Esophagus squamous epithelium (tissue), 4 donors: ENCODE measurements around the gene DEFB127.

Source experiments
- CTCF ChIP-seq, 6 experiments: fragments of 450-650 bp in 4 of 6; fragments of 200-600 bp in 2 of 6; sonication (generic) in 2 of 6; IDR thresholded peaks; one replicate each; pipeline ENCODE4 v1.5.1; 2016 to 2019; ENCODE audit warnings: antibody characterized with exemption in 6 of 6, mild to moderate bottlenecking in 4 of 6, moderate library complexity in 4 of 6
- POLR2A ChIP-seq, 4 donors: fragments of 450-650 bp; IDR thresholded peaks; one replicate each; pipeline ENCODE4 v1.6.1; 2017; ENCODE audit warnings: antibody characterized with exemption in 4 of 4, mild to moderate bottlenecking in 4 of 4, moderate library complexity in 3 of 4

DNA sequence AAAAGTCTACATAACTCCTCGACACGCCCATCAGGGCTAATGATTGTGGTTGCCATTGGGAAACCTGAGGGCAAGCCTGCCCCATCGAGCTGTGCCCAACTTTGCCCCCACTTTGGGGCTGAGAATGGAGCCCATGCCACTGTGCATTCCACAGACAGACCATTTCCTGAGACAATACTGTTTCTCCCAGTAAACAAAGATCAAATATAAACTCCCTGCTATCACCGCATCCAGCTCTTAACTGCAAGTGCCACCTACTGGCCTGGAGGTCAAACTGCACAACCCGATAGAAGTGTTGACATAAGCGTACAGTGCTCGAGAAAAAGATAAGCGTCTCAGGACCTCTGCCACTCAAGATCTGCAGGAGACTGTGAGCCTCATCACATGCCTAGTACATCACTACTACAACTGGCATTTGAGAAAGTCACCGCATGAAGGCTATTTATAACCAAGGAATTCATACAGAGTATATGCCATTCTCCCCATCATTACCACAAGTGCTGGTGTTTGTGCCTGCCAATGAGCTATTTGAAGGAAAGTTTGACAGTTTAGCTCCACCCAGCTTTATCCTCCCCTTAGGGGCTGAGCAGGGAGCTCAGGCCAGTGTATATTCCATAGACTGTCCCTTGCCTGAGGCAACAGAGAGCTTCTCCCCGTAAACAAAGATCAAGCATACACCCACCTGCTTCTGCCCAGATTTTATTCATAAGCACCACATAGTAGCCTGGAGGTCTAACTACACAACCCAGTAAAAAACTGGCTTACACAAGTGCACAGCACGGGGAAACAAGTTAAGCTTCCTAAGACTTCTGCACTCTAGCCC is 19.4 kb upstream of the DEFB127 start:
- peak in 1 of 6 experiments; percentile 15 for TF ChIP-seq CTCF (IDR thresholded peaks at IDR 0.05)
- no peak for TF ChIP-seq POLR2A (IDR thresholded peaks at IDR 0.05)
